Fibroblast of lung (primary cell): ENCODE measurements around the gene NAXE.

Experiments used
- CTCF ChIP-seq, 2 donors: IDR thresholded peaks in 1 of 2; conservative IDR thresholded peaks in 1 of 2; 1 replicate in 1 of 2; 2 replicates in 1 of 2; pipeline ENCODE4 v1.5.1; 2011 to 2012; ENCODE audit warnings: low read length in 2 of 2, control low read depth in 1 of 2, inconsistent platforms in 1 of 2, low read depth in 1 of 2, mild to moderate bottlenecking in 1 of 2
- EZH2 ChIP-seq: IDR thresholded peaks from 2 replicates; pipeline ENCODE4 v1.5.1; 2012; ENCODE audit warnings: low read length, control low read depth, mild to moderate bottlenecking; ENCODE audit errors: missing control alignments

GRCh38 chr1:156578055-156578454 is 13.5 kb upstream of the NAXE start:
- TF ChIP-seq CTCF (conservative IDR thresholded peaks at IDR 0.05 in 1 of 2, IDR thresholded peaks at IDR 0.05 in 1 of 2; ENCODE audit: low read depth in 1 of 2, low read length in 2 of 2) (no peak), EZH2 (no peak)
